K562 (cell line): ENCODE measurements around the gene IDS. TPM values are rescaled to one million over a fixed set of nuclear protein-coding genes. Genes with fewer than 3 reads are reported as not detected.

ENCODE experiments used
- BRF1 ChIP-seq: IDR thresholded peaks from 3 replicates; pipeline ENCODE4 v1.6.1; 2011; ENCODE audit warnings: borderline replicate concordance, mild to moderate bottlenecking; ENCODE audit not compliant: insufficient read length; ENCODE audit errors: extremely low read depth
- C11orf30 ChIP-seq: fragments of 450-650 bp; IDR thresholded peaks from 2 replicates; pipeline ENCODE4 v1.6.1; 2016; ENCODE audit warnings: low read depth, mild to moderate bottlenecking
- CBX2 ChIP-seq: fragments of 200-600 bp; sonication (generic); IDR thresholded peaks from one replicate; pipeline ENCODE4 v1.6.1; 2012; ENCODE audit warnings: mild to moderate bottlenecking, low read length, inconsistent platforms; ENCODE audit not compliant: insufficient read depth, poor library complexity, severe bottlenecking
- CXXC5 ChIP-seq: fragments of 250-450 bp; sonication (Bioruptor Pico); IDR thresholded peaks from 2 replicates; pipeline ENCODE4 v1.8.0; 2022; ENCODE audit warnings: inconsistent platforms, mild to moderate bottlenecking, moderate library complexity
- ELF1 ChIP-seq: fragments of 200-800 bp; sonication (Bioruptor generic); IDR thresholded peaks from 2 replicates; pipeline ENCODE4 v1.6.1; 2016; ENCODE audit warnings: missing genetic modification characterization, missing compliant biosample characterization
- ESRRB ChIP-seq: fragments of 250-450 bp; sonication (Bioruptor Pico); IDR thresholded peaks from 2 replicates; pipeline ENCODE4 v1.5.0; 2020; ENCODE audit warnings: mild to moderate bottlenecking, moderate library complexity, borderline replicate concordance
- HLTF ChIP-seq: fragments of 450-650 bp; IDR thresholded peaks from 2 replicates; pipeline ENCODE4 v1.6.1; 2016
- HNRNPL ChIP-seq: fragments of 200-400 bp; formaldehyde crosslinking; IDR thresholded peaks from 2 replicates; pipeline ENCODE4 v1.6.1; 2017; ENCODE audit warnings: low read depth, mild to moderate bottlenecking, low read length
- KDM5B ChIP-seq: fragments of 200-600 bp; sonication (generic); IDR thresholded peaks from 2 replicates; pipeline ENCODE4 v1.6.1; 2012; ENCODE audit warnings: low read depth, mild to moderate bottlenecking, moderate library complexity, low read length, control low read depth, inconsistent platforms; ENCODE audit not compliant: insufficient replicate concordance
- L3MBTL2 ChIP-seq: fragments of 450-650 bp; IDR thresholded peaks from 2 replicates; pipeline ENCODE4 v1.6.1; 2016; ENCODE audit warnings: mild to moderate bottlenecking, moderate library complexity
- MED1 ChIP-seq: sonication (generic); formaldehyde crosslinking; IDR thresholded peaks from 2 replicates; pipeline ENCODE4 v1.8.1; 2023; ENCODE audit warnings: missing genetic modification reagents, borderline replicate concordance
- NR4A1 ChIP-seq, 2 experiments: fragments of 250-450 bp in 1 of 2; fragments of 450-650 bp in 1 of 2; sonication (Bioruptor Pico) in 1 of 2; IDR thresholded peaks; 2 replicates each; pipeline versions ENCODE4 v1.4.0 to v1.6.1; 2016 to 2020; ENCODE audit warnings: mild to moderate bottlenecking in 2 of 2, missing compliant biosample characterization in 1 of 2, missing genetic modification characterization in 1 of 2, moderate library complexity in 1 of 2
- RAD51 ChIP-seq: fragments of 450-650 bp; IDR thresholded peaks from 2 replicates; pipeline ENCODE4 v1.7.1; 2016; ENCODE audit warnings: low read depth, mild to moderate bottlenecking, borderline replicate concordance
- SMAD4 ChIP-seq: fragments of 250-450 bp; sonication (Bioruptor Pico); conservative IDR thresholded peaks from 2 replicates; pipeline ENCODE4 v1.8.0; 2021; ENCODE audit warnings: inconsistent platforms, mild to moderate bottlenecking, moderate library complexity
- SUPT5H ChIP-seq: fragments of 450-650 bp; IDR thresholded peaks from 2 replicates; pipeline ENCODE4 v1.6.1; 2016
- ZBTB1 ChIP-seq: sonication (generic); formaldehyde crosslinking; IDR thresholded peaks from 2 replicates; pipeline ENCODE4 v1.8.1; 2023; ENCODE audit warnings: missing genetic modification reagents, low read depth, mild to moderate bottlenecking, borderline replicate concordance
- ZNF41 ChIP-seq: fragments of 250-450 bp; sonication (Bioruptor Pico); conservative IDR thresholded peaks from 2 replicates; pipeline ENCODE4 v1.4.0; 2020; ENCODE audit warnings: mild to moderate bottlenecking
- ZNF561 ChIP-seq: fragments of 450-650 bp; formaldehyde crosslinking; conservative IDR thresholded peaks from 2 replicates; pipeline ENCODE4 v1.4.0; 2020; ENCODE audit warnings: mild to moderate bottlenecking, moderate library complexity
- ZNF57 ChIP-seq: fragments of 450-650 bp; formaldehyde crosslinking; IDR thresholded peaks from 2 replicates; pipeline ENCODE4 v1.4.0; 2020; ENCODE audit warnings: mild to moderate bottlenecking, moderate library complexity
- polyA plus RNA-seq, 8 experiments: library from polyadenylated mRNA; depleted of rRNA in 4 of 8; stranded (reverse) in 5 of 8; unstranded in 3 of 8; fragments of >200 nt; fragmentation: Nextera tagmentation in 2 of 8; fragmentation: Illumina TruSeq in 1 of 8; extraction: Ambion mirVana in 2 of 8; extraction: Trizol in 1 of 8; gene quantifications; 2 replicates each; pipeline versions ENCODE4 v1.2.1 to v1.2.3, GENCODE V29; 2011 to 2014; ENCODE audit warnings: inconsistent platforms in 1 of 8, missing spikeins in 1 of 8
- total RNA-seq, 7 experiments: library from RNA; depleted of rRNA in 6 of 7; stranded (reverse); fragments of >200 nt in 6 of 7; fragmentation: Illumina TruSeq in 2 of 7; extraction: Trizol in 2 of 7; gene quantifications; 2 replicates each; pipeline versions ENCODE4 v1.2.1 to v1.2.3, GENCODE V29; 2011 to 2021; ENCODE audit warnings: low replicate concordance in 1 of 7
- TF ChIP-seq, protein P1 (sequence below): fragments of 200-400 bp; formaldehyde crosslinking; IDR thresholded peaks from 2 replicates; pipeline ENCODE4 v1.6.1; 2017; ENCODE audit warnings: mild to moderate bottlenecking, low read depth, low read length, moderate library complexity
- TF ChIP-seq, protein P2 (sequence below): fragments of 450-650 bp; formaldehyde crosslinking; IDR thresholded peaks from 2 replicates; pipeline ENCODE4 v1.4.0; 2020; ENCODE audit warnings: mild to moderate bottlenecking
- TF ChIP-seq, protein P3 (sequence below): fragments of 250-450 bp; sonication (Bioruptor Pico); IDR thresholded peaks from 2 replicates; pipeline ENCODE4 v1.6.1; 2021; ENCODE audit warnings: mild to moderate bottlenecking
- TF ChIP-seq, protein P4 (sequence below), 3 experiments: fragments of 200-800 bp in 1 of 3; sonication (Bioruptor generic) in 1 of 3; sonication (generic) in 1 of 3; formaldehyde crosslinking in 1 of 3; IDR thresholded peaks; 2 replicates each; pipeline versions ENCODE4 v1.6.1 to v1.8.0; 2016 to 2022; ENCODE audit warnings: mild to moderate bottlenecking in 2 of 3, missing compliant biosample characterization in 2 of 3, missing genetic modification characterization in 2 of 3, missing genetic modification reagents in 1 of 3

IDS gene
- total and polyA plus RNA-seq, 9 of the 15 experiments (the other 6 are each of a cell fraction or from before 2014, with no cell fraction given) = 2.0 to 18.6 (median 8.6) TPM

DNA sequence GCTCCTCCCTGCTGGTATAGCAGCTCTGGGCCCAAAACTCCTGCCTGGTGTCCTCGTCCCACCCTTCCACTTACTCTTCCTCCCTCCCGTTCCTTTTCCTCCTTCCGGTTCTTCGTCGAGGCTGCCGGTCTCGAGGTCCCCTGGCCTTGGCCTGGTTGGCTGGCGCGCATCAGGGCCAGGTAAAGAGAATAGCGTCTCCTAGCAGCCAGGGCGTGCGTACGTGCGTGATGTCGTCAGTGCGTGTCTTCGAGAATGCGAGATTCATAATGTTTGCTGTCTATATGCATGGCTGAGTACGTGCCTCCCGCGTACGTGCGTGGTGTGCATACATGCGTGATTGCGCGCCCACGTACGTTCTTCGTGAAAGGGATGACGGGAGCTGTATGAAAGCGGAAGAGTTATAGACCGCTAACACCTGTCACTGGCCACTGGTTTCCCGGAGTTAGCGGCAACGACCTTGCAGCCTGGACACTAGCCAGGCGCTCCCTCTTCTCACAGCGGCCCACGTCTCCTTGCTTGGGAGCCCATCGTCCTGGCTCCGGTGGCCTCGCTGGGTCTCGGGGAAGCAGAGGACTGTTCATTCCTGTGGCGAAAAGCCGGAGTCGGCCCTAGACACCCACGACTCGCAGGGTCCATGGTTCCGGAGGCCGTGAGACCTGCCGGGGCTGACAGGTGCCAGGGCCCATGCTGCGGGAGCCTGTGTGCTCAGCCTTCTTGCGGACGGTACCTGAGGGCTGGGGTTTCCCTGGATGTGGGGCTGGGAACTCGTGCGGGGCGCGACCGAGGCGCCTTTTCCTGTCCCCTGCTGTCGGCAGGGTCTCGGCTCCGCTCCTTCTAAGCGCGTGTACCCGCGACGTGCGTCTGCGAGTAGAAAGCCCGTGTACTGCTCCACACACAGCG is 35.8 kb upstream of the IDS start, which contains the start of gene EOLA1 (continued):
- TF ChIP-seq HNRNPL (no peak), BRF1 (no peak), MED1 (CRISPR knock-in tag) (no peak), ZNF41 (CRISPR knock-in tag) (no peak), CXXC5 (CRISPR knock-in tag) (peak; percentile 92), L3MBTL2 (peak; percentile 91), SMAD4 (CRISPR knock-in tag) (no peak), ELF1 (tag) (peak; percentile 67; the same call in 1 of the 2 replicates), ESRRB (no peak), ZNF57 (CRISPR knock-in tag) (no peak), HLTF (no peak), CBX2 (no peak), KDM5B (peak; percentile 51), ZNF561 (CRISPR knock-in tag) (no peak), C11orf30 (peak; percentile 26), ZBTB1 (CRISPR knock-in tag) (no peak), SUPT5H (peak; percentile 62), NR4A1 (CRISPR knock-in tag; IDR thresholded peaks at IDR 0.05) (no peak), NR4A1 (tag; IDR thresholded peaks at IDR 0.05) (no peak), RAD51 (no peak)
- TF ChIP-seq, protein P1, sequence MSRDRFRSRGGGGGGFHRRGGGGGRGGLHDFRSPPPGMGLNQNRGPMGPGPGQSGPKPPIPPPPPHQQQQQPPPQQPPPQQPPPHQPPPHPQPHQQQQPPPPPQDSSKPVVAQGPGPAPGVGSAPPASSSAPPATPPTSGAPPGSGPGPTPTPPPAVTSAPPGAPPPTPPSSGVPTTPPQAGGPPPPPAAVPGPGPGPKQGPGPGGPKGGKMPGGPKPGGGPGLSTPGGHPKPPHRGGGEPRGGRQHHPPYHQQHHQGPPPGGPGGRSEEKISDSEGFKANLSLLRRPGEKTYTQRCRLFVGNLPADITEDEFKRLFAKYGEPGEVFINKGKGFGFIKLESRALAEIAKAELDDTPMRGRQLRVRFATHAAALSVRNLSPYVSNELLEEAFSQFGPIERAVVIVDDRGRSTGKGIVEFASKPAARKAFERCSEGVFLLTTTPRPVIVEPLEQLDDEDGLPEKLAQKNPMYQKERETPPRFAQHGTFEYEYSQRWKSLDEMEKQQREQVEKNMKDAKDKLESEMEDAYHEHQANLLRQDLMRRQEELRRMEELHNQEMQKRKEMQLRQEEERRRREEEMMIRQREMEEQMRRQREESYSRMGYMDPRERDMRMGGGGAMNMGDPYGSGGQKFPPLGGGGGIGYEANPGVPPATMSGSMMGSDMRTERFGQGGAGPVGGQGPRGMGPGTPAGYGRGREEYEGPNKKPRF = no peak
- TF ChIP-seq, protein P2, sequence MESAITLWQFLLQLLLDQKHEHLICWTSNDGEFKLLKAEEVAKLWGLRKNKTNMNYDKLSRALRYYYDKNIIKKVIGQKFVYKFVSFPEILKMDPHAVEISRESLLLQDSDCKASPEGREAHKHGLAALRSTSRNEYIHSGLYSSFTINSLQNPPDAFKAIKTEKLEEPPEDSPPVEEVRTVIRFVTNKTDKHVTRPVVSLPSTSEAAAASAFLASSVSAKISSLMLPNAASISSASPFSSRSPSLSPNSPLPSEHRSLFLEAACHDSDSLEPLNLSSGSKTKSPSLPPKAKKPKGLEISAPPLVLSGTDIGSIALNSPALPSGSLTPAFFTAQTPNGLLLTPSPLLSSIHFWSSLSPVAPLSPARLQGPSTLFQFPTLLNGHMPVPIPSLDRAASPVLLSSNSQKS (CRISPR knock-in tag) = no peak
- TF ChIP-seq, protein P3, sequence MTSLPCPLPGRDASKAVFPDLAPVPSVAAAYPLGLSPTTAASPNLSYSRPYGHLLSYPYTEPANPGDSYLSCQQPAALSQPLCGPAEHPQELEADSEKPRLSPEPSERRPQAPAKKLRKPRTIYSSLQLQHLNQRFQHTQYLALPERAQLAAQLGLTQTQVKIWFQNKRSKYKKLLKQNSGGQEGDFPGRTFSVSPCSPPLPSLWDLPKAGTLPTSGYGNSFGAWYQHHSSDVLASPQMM = no peak
- TF ChIP-seq, protein P4, sequence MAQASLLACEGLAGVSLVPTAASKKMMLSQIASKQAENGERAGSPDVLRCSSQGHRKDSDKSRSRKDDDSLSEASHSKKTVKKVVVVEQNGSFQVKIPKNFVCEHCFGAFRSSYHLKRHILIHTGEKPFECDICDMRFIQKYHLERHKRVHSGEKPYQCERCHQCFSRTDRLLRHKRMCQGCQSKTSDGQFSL (CRISPR knock-in tag; IDR thresholded peaks at IDR 0.05) = no peak
- TF ChIP-seq, protein P4 (tag; IDR thresholded peaks at IDR 0.05) = no peak
